HL-60 (cell line): ENCODE measurements around the gene COPG2.

Experiments
- DNase-seq, 2 experiments: peaks; one replicate each; pipeline ENCODE4 v3.0.0-alpha.2; 2010 to 2020; ENCODE audit warnings: low read depth in 1 of 2, low spot score in 1 of 2
- H3K27ac ChIP-seq: fragments of 250-450 bp; sonication (Bioruptor Pico); replicated peaks from 2 replicates; pipeline ENCODE4 v1.5.1; 2020; ENCODE audit warnings: mild to moderate bottlenecking, moderate library complexity
- H3K27me3 ChIP-seq: fragments of 250-450 bp; sonication (Bioruptor Pico); 2 replicates; pipeline ENCODE4 v1.5.1; 2021; ENCODE audit warnings: mild to moderate bottlenecking, moderate library complexity; ENCODE audit not compliant: insufficient read depth, poor library complexity, severe bottlenecking
- H3K4me3 ChIP-seq: replicated peaks from 2 replicates; pipeline ENCODE4 v1.5.1; 2011; ENCODE audit warnings: mild to moderate bottlenecking, control low read depth, low read length; ENCODE audit not compliant: insufficient read depth
- GABPA ChIP-seq: IDR thresholded peaks from 2 replicates; pipeline ENCODE4 v1.6.1; 2012; ENCODE audit warnings: low read depth
- POLR2AphosphoS5 ChIP-seq: IDR thresholded peaks from 2 replicates; pipeline ENCODE4 v1.6.1; 2012; ENCODE audit warnings: low read depth
- SPI1 ChIP-seq: IDR thresholded peaks from 2 replicates; pipeline ENCODE4 v1.6.1; 2012; ENCODE audit warnings: low read depth, mild to moderate bottlenecking, borderline replicate concordance
- TF ChIP-seq, protein P1 (sequence below): IDR thresholded peaks from 2 replicates; pipeline ENCODE4 v1.6.1; 2012; ENCODE audit warnings: low read depth; ENCODE audit not compliant: insufficient replicate concordance
- TF ChIP-seq, protein P2 (sequence below): IDR thresholded peaks from one replicate; pipeline ENCODE4 v1.5.1; 2011; ENCODE audit warnings: low read length, control low read depth, inconsistent platforms; ENCODE audit not compliant: insufficient read depth

The COPG2 gene

DNA sequence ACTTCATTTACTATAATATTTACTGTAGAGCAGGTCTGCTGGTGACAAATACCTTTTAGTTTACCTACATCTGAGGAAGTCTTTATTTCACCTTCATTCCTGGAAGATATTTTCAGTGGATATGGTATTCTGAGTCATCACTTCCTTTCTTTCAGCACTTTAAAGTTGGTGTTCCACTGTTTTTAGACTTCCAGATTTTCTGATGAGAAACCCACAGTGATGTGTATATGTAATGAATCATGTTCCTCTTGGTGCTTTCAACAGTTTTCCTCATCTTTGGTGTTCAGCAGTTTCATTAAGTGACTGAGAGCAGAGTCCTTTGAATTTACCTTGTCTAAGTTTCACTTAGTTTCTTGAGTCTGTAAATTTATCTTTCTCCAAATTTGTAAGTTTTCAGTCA lies 36.4 kb downstream of the COPG2 start:
- H3K27me3 ChIP-seq: no peaks in the 10 kb centered on the region
- TF ChIP-seq, protein P1, sequence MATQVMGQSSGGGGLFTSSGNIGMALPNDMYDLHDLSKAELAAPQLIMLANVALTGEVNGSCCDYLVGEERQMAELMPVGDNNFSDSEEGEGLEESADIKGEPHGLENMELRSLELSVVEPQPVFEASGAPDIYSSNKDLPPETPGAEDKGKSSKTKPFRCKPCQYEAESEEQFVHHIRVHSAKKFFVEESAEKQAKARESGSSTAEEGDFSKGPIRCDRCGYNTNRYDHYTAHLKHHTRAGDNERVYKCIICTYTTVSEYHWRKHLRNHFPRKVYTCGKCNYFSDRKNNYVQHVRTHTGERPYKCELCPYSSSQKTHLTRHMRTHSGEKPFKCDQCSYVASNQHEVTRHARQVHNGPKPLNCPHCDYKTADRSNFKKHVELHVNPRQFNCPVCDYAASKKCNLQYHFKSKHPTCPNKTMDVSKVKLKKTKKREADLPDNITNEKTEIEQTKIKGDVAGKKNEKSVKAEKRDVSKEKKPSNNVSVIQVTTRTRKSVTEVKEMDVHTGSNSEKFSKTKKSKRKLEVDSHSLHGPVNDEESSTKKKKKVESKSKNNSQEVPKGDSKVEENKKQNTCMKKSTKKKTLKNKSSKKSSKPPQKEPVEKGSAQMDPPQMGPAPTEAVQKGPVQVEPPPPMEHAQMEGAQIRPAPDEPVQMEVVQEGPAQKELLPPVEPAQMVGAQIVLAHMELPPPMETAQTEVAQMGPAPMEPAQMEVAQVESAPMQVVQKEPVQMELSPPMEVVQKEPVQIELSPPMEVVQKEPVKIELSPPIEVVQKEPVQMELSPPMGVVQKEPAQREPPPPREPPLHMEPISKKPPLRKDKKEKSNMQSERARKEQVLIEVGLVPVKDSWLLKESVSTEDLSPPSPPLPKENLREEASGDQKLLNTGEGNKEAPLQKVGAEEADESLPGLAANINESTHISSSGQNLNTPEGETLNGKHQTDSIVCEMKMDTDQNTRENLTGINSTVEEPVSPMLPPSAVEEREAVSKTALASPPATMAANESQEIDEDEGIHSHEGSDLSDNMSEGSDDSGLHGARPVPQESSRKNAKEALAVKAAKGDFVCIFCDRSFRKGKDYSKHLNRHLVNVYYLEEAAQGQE: no peak
- no peak for TF ChIP-seq SPI1
- no peak for TF ChIP-seq POLR2AphosphoS5
- TF ChIP-seq GABPA: no peak
- H3K27ac ChIP-seq: no peak overlapping the region
- H3K4me3 ChIP-seq: no peak overlapping the region
- no peak for DNase-seq

DNA sequence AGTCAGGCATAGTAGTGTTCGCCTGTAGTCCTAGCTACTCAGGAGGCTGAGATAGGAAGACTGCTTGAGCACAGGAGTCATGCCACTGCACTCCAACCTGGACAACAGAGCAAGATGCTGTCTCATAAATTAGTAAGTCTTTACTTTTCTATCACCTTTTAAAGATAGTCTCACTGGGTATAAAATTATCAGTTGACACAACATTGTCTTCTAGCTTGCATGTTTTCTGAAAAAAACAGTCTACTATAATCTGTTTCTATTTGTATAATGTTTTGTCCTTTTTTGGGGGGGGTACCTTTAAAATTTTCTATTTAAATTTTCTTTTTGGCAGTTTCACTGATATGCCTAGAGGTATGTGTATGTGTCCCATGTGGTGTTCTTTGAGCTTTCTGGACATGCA lies 39.6 kb downstream of the COPG2 start:
- Histone ChIP-seq H3K4me3 (no peak overlapping the region), H3K27me3 (no peaks in the 10 kb centered on the region), H3K27ac (no peak overlapping the region)
- TF ChIP-seq POLR2AphosphoS5: no peak
- TF ChIP-seq GABPA: no peak
- TF ChIP-seq, protein P2, sequence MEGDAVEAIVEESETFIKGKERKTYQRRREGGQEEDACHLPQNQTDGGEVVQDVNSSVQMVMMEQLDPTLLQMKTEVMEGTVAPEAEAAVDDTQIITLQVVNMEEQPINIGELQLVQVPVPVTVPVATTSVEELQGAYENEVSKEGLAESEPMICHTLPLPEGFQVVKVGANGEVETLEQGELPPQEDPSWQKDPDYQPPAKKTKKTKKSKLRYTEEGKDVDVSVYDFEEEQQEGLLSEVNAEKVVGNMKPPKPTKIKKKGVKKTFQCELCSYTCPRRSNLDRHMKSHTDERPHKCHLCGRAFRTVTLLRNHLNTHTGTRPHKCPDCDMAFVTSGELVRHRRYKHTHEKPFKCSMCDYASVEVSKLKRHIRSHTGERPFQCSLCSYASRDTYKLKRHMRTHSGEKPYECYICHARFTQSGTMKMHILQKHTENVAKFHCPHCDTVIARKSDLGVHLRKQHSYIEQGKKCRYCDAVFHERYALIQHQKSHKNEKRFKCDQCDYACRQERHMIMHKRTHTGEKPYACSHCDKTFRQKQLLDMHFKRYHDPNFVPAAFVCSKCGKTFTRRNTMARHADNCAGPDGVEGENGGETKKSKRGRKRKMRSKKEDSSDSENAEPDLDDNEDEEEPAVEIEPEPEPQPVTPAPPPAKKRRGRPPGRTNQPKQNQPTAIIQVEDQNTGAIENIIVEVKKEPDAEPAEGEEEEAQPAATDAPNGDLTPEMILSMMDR: no peak
- TF ChIP-seq, protein P1: no peak
- no peak for TF ChIP-seq SPI1
- no peak for DNase-seq

DNA sequence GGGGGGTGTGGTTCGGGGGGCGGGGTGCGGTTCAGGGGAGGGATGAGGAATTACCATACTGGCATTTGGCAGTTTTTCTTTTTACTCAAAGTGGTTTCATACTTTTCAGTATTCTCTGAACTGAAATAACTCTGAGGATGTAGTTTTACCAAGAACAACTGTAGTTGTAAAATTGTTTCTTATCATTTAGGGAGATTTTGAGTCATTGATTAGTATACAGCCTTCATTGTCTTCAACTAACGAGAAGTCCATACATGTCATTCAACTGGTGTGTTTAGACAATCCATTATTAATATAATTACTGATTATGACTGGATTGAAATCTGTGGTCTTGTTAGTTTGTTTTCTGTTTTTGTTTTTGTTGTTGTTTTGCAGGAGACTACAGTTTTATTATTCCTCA lies 40.8 kb downstream of the COPG2 start:
- H3K27me3 ChIP-seq: no peaks in the 10 kb centered on the region
- DNase-seq: no peak

More for the DNA sequence above, 40.8 kb downstream of the COPG2 start:
- Histone ChIP-seq H3K27ac (no peak overlapping the region), H3K4me3 (no peak overlapping the region)
- no peak for TF ChIP-seq SPI1
- TF ChIP-seq, protein P2: no peak
- no peak for TF ChIP-seq GABPA
- TF ChIP-seq, protein P1: no peak
- no peak for TF ChIP-seq POLR2AphosphoS5
